SK-N-SH (cell line): Measurements from ENCODE around the gene CASK. TPM values are rescaled to one million over a fixed set of nuclear protein-coding genes. Genes with fewer than 3 reads are reported as not detected.

ENCODE experiments used
- CTCF ChIA-PET: fragments of 300-600, 350-600 bp; formaldehyde crosslinking; extraction: SDS; loops from one replicate; lab custom pipeline; 2021; lab: Yijun Ruan, JAX
- POLR2A ChIA-PET: fragments of 350-600 bp; sonication (Branson Sonifier 250); formaldehyde crosslinking; extraction: SDS; loops from one replicate; lab custom pipeline; 2020; ENCODE audit warnings: antibody characterized with exemption, inconsistent platforms; lab: Yijun Ruan, JAX
- DNase-seq: peaks from one replicate; pipeline ENCODE4 v3.0.0; 2012
- H2AFZ ChIP-seq: fragments of 200-600 bp; sonication (generic); 2 replicates; pipeline ENCODE4 v1.8.1; 2016; ENCODE audit warnings: antibody characterized with exemption, mild to moderate bottlenecking, low read depth
- H3F3A ChIP-seq: fragments of 200-600 bp; sonication (generic); replicated peaks from 2 replicates; pipeline ENCODE3; 2016; ENCODE audit warnings: antibody characterized with exemption, mild to moderate bottlenecking; ENCODE audit not compliant: insufficient read depth
- H3K27ac ChIP-seq, 2 experiments: fragments of 200-500 bp in 1 of 2; fragments of 200-600 bp in 1 of 2; sonication (Bioruptor generic) in 1 of 2; sonication (generic), shearing (Covaris generic) in 1 of 2; 2 replicates each; pipeline versions ENCODE4 v1.5.1 to v1.6.1; 2014 to 2016; ENCODE audit warnings: low read depth in 2 of 2, inconsistent platforms in 1 of 2, low read length in 1 of 2, mild to moderate bottlenecking in 1 of 2, mixed read lengths in 1 of 2
- H3K27me3 ChIP-seq: fragments of 200-600 bp; sonication (generic), shearing (Covaris generic); 2 replicates; pipeline ENCODE4 v1.6.1; 2016; ENCODE audit warnings: mixed run types; ENCODE audit not compliant: insufficient read depth
- H3K36me3 ChIP-seq, 2 experiments: fragments of 200-500 bp in 1 of 2; fragments of 200-600 bp in 1 of 2; sonication (Bioruptor generic) in 1 of 2; sonication (generic) in 1 of 2; replicated peaks in 1 of 2; 2 replicates each; pipeline versions ENCODE3 to v1.5.1; 2014 to 2016; ENCODE audit warnings: low read length in 1 of 2, mild to moderate bottlenecking in 1 of 2; ENCODE audit not compliant: insufficient read depth in 2 of 2, control insufficient read depth in 1 of 2
- H3K4me1 ChIP-seq, 2 experiments: fragments of 200-500 bp in 1 of 2; fragments of 200-600 bp in 1 of 2; sonication (Bioruptor generic) in 1 of 2; sonication (generic), shearing (Covaris generic) in 1 of 2; 2 replicates each; pipeline versions ENCODE4 v1.5.1 to v1.6.1; 2014 to 2016; ENCODE audit warnings: low read depth in 1 of 2, low read length in 1 of 2, mixed run types in 1 of 2; ENCODE audit not compliant: insufficient read depth in 2 of 2, control insufficient read depth in 1 of 2
- H3K4me2 ChIP-seq: fragments of 200-600 bp; sonication (generic), shearing (Covaris generic); 2 replicates; pipeline ENCODE4 v1.6.1; 2017; ENCODE audit warnings: mixed run types
- H3K4me3 ChIP-seq, 2 experiments: fragments of 200-500 bp in 1 of 2; fragments of 200-600 bp in 1 of 2; sonication (Bioruptor generic) in 1 of 2; sonication (generic), shearing (Covaris generic) in 1 of 2; 2 replicates each; pipeline versions ENCODE4 v1.5.1 to v1.8.1; 2014 to 2016; ENCODE audit warnings: low read depth in 2 of 2, inconsistent platforms in 1 of 2, low read length in 1 of 2, mild to moderate bottlenecking in 1 of 2, mixed read lengths in 1 of 2, moderate library complexity in 1 of 2
- H3K79me2 ChIP-seq: fragments of 200-600 bp; sonication (generic); 2 replicates; pipeline ENCODE4 v1.8.1; 2017; ENCODE audit warnings: mild to moderate bottlenecking; ENCODE audit not compliant: insufficient read depth
- H3K9ac ChIP-seq: fragments of 200-600 bp; sonication (generic); 2 replicates; pipeline ENCODE4 v1.6.1; 2017; ENCODE audit warnings: mixed run types
- H3K9me2 ChIP-seq: fragments of 200-600 bp; sonication (generic); 2 replicates; pipeline ENCODE4 v1.6.1; 2017; ENCODE audit warnings: mixed run types
- H3K9me3 ChIP-seq: fragments of 200-600 bp; sonication (generic); 2 replicates; pipeline ENCODE4 v1.6.1; 2017; ENCODE audit warnings: mixed run types, mild to moderate bottlenecking, moderate library complexity
- H4K20me1 ChIP-seq: fragments of 200-600 bp; sonication (generic); 2 replicates; pipeline ENCODE4 v1.6.1; 2017; ENCODE audit warnings: mild to moderate bottlenecking, mixed run types; ENCODE audit not compliant: insufficient read depth
- CTCF ChIP-seq: fragments of 200-600 bp; sonication (generic); IDR thresholded peaks from 2 replicates; pipeline ENCODE4 v1.6.1; 2017; ENCODE audit warnings: antibody characterized with exemption, mild to moderate bottlenecking, moderate library complexity
- ELF1 ChIP-seq: IDR thresholded peaks from 2 replicates; pipeline ENCODE4 v1.4.0; 2012
- EP300 ChIP-seq, 2 experiments: IDR thresholded peaks; 2 replicates each; pipeline versions ENCODE4 v1.4.0 to v1.6.1; 2012; ENCODE audit warnings: borderline replicate concordance in 1 of 2, low read depth in 1 of 2, low read length in 1 of 2
- EZH2phosphoT487 ChIP-seq: fragments of 200-600 bp; sonication (generic); IDR thresholded peaks from 2 replicates; pipeline ENCODE4 v1.6.1; 2017; ENCODE audit warnings: low read depth, mixed run types, mild to moderate bottlenecking, antibody characterized with exemption, moderate library complexity, borderline replicate concordance
- FOSL2 ChIP-seq: IDR thresholded peaks from 2 replicates; pipeline ENCODE4 v1.4.0; 2012; ENCODE audit warnings: low read depth, mild to moderate bottlenecking, moderate library complexity, borderline replicate concordance
- FOXM1 ChIP-seq: IDR thresholded peaks from 2 replicates; pipeline ENCODE4 v1.4.0; 2012; ENCODE audit warnings: low read depth, mild to moderate bottlenecking
- GATA2 ChIP-seq: sonication (generic); formaldehyde crosslinking; IDR thresholded peaks from 2 replicates; pipeline ENCODE4 v1.5.0; 2020; ENCODE audit warnings: mild to moderate bottlenecking, missing genetic modification reagents
- JUND ChIP-seq: IDR thresholded peaks from 2 replicates; pipeline ENCODE4 v1.4.0; 2012
- MAX ChIP-seq: IDR thresholded peaks from 2 replicates; pipeline ENCODE4 v1.4.0; 2012; ENCODE audit warnings: low read depth
- MEF2A ChIP-seq: IDR thresholded peaks from 2 replicates; pipeline ENCODE4 v1.4.0; 2012; ENCODE audit warnings: low read depth, borderline replicate concordance
- MXI1 ChIP-seq: IDR thresholded peaks from 2 replicates; pipeline ENCODE4 v1.6.1; 2012; ENCODE audit warnings: mild to moderate bottlenecking, low read depth, low read length, improper control_type of control experiment
- NFIC ChIP-seq: IDR thresholded peaks from 2 replicates; pipeline ENCODE4 v1.4.0; 2012; ENCODE audit warnings: borderline replicate concordance
- NRF1 ChIP-seq: IDR thresholded peaks from 2 replicates; pipeline ENCODE4 v1.6.1; 2012; ENCODE audit warnings: low read depth, mild to moderate bottlenecking, low read length
- PBX3 ChIP-seq: IDR thresholded peaks from 2 replicates; pipeline ENCODE4; 2012
- POLR2AphosphoS5 ChIP-seq: IDR thresholded peaks from 2 replicates; pipeline ENCODE4 v1.6.1; 2012; ENCODE audit warnings: low read depth, low read length
- RCOR1 ChIP-seq: fragments of 150-350 bp; IDR thresholded peaks from 2 replicates; pipeline ENCODE4 v1.6.1; 2017; ENCODE audit warnings: antibody characterized with exemption, low read length
- REST ChIP-seq: IDR thresholded peaks from 2 replicates; pipeline ENCODE4 v1.6.1; 2012; ENCODE audit warnings: mild to moderate bottlenecking, low read depth, low read length, moderate library complexity
- RFX5 ChIP-seq: IDR thresholded peaks from 2 replicates; pipeline ENCODE4 v1.6.1; 2012; ENCODE audit warnings: mild to moderate bottlenecking, improper control_type of control experiment, low read length
- RXRA ChIP-seq: IDR thresholded peaks from 2 replicates; pipeline ENCODE4 v1.4.0; 2012; ENCODE audit warnings: low read depth, mild to moderate bottlenecking, borderline replicate concordance
- TAF1 ChIP-seq: IDR thresholded peaks from 2 replicates; pipeline ENCODE4 v1.6.1; 2012; ENCODE audit warnings: low read depth, mild to moderate bottlenecking, low read length, moderate library complexity, borderline replicate concordance
- TCF12 ChIP-seq: IDR thresholded peaks from 2 replicates; pipeline ENCODE4 v1.4.0; 2012
- TEAD4 ChIP-seq: IDR thresholded peaks from 2 replicates; pipeline ENCODE4 v1.4.0; 2012; ENCODE audit warnings: mild to moderate bottlenecking, borderline replicate concordance; ENCODE audit not compliant: insufficient read depth
- YY1 ChIP-seq: IDR thresholded peaks from 2 replicates; pipeline ENCODE4 v1.4.0; 2012; ENCODE audit warnings: low read depth, mild to moderate bottlenecking
- ZBTB33 ChIP-seq: IDR thresholded peaks from 2 replicates; pipeline ENCODE4 v1.4.0; 2012; ENCODE audit warnings: low read depth, borderline replicate concordance
- WGBS: methylation state at CpG from one replicate; pipeline ENCODE4 v1.1.6; 2017; ENCODE audit warnings: low lambda C conversion rate; 5-methylcytosine and 5-hydroxymethylcytosine counted together
- polyA plus RNA-seq, 3 experiments: library from polyadenylated mRNA; depleted of rRNA; stranded (reverse); fragments of >200 nt; gene quantifications; 2 replicates each; pipeline ENCODE4 v1.2.3, GENCODE V29; 2012

Gene CASK
- polyA plus RNA-seq, 1 of the 3 experiments (the other 2 are of a cell fraction): 7.0 TPM

GRCh38 chrX:41491267-41492004 is 431.9 kb downstream of the CASK start:
- WGBS: 24% methylated on average over 12 of the region's 12 CpGs
- Histone ChIP-seq H3K9me3 (no peaks in the 10 kb centered on the region), H3K9me2 (no peaks in the 10 kb centered on the region), H3K4me1 (no peaks in the 10 kb centered on the region), H3K27me3 (peaks cover 5% of the 10 kb centered on the region; the same call in 1 of the 2 replicates), H4K20me1 (no peaks in the 10 kb centered on the region), H2AFZ (no peak overlapping the region), H3F3A (peaks cover 11% of the 10 kb centered on the region), H3K79me2 (no peaks in the 10 kb centered on the region), H3K9ac (peak overlapping the region; percentile 46; the same call in 1 of the 2 replicates), H3K4me3 (peak overlapping the region; percentile 18; a peak in 2 of 4 replicates), H3K36me3 (no peaks in the 10 kb centered on the region), H3K27ac (peak overlapping the region in 1 of 2 experiments; percentile 68; a peak in 2 of 4 replicates), H3K4me2 (peak overlapping the region; percentile 66)
- ChIA-PET POLR2A (no interaction called here), CTCF (interaction anchor here (0.9 kb wide), 1 partner anchor 10 kb away, joined by 3 read pairs; no protein-coding TSS in a partner anchor)
- DNase-seq: no peak
- no peak for TF ChIP-seq RCOR1
- peak; percentile 25; the same call in 1 of the 2 replicates for TF ChIP-seq MAX
- no peak for TF ChIP-seq CTCF
- TF ChIP-seq TEAD4: no peak
- no peak for TF ChIP-seq EP300 (IDR thresholded peaks at IDR 0.05; ENCODE audit: borderline replicate concordance in 1 of 2, low read depth in 1 of 2, low read length in 1 of 2)
- TF ChIP-seq JUND: peak; percentile 44
- TF ChIP-seq TAF1: no peak
- no peak for TF ChIP-seq NRF1
- peak; percentile 64; the same call in 1 of the 2 replicates for TF ChIP-seq FOSL2
- no peak for TF ChIP-seq MXI1
- no peak for TF ChIP-seq REST
- TF ChIP-seq GATA2 (CRISPR knock-in tag): no peak
- TF ChIP-seq POLR2AphosphoS5: no peak
- TF ChIP-seq NFIC: peak; percentile 38; the same call in 1 of the 2 replicates
- no peak for TF ChIP-seq ZBTB33
- no peak for TF ChIP-seq EZH2phosphoT487
- no peak for TF ChIP-seq MEF2A
- no peak for TF ChIP-seq YY1
- TF ChIP-seq TCF12: peak; percentile 40; the same call in 1 of the 2 replicates
- peak; percentile 33 for TF ChIP-seq PBX3
- TF ChIP-seq RFX5: no peak
- TF ChIP-seq FOXM1: no peak
- no peak for TF ChIP-seq ELF1
- TF ChIP-seq RXRA: no peak
